Purkinje cell (primary cell): ENCODE results near the gene SLC4A4. TPM values are rescaled to one million over a fixed set of nuclear protein-coding genes. Genes with fewer than 3 reads are reported as not detected.

Source experiments
- polyA plus RNA-seq: library from polyadenylated mRNA; unstranded; fragments of >200 nt; fragmentation: Nextera tagmentation; gene quantifications from 2 replicates; pipeline ENCODE4 v1.2.1, GENCODE V29; 2014

The SLC4A4 gene
- polyA plus RNA-seq, result 41.8 and 53.1 TPM in 2 replicates

DNA sequence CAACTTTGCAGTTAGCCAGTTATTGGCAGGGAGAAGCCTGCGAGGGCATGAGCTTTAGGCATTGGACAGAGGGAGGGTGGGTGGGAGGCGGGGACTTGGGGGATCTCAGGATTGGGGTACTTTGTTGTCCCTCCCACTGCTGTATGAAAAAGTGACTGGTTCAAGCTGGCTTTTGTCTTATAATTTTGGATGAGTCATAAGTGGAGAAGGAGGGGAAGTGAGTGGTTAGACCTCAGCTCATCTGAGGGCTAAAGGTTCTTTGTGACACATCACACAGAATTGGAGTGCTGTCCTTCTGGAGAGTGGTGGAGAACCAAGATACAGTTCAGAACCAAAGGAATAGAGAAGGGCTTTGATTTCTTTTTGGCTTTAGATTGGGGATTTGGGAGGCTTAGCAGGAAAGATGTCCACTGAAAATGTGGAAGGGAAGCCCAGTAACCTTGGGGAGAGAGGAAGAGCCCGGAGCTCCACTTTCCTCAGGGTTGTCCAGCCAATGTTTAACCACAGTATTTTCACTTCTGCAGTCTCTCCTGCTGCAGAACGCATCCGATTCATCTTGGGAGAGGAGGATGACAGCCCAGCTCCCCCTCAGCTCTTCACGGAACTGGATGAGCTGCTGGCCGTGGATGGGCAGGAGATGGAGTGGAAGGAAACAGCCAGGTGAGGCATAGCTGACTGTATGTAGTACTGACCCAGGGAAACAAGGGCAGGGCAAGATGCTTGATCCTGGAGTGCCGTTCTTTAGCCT is at the start of gene SLC4A4:
Gene SLC4A4 (plus strand): TSS at position 175 of the 748 bp plus-strand sequence.

